HFF-Myc (cell line): ENCODE results near the gene CEP63.
A peak's percentile ranks its signal among the peaks of the same experiment; 100 is the strongest.

Source experiments
- DNase-seq: peaks from one replicate; pipeline ENCODE4 v3.0.0-alpha.2; 2011; ENCODE audit warnings: low read depth; ENCODE audit errors: extremely low read depth
- H3K4me3 ChIP-seq: replicated peaks from 2 replicates; pipeline ENCODE4 v1.5.1; 2011; ENCODE audit warnings: low read depth, mild to moderate bottlenecking, control low read depth, low read length
- CTCF ChIP-seq: IDR thresholded peaks from 2 replicates; pipeline ENCODE4 v1.5.1; 2012; ENCODE audit warnings: mild to moderate bottlenecking, low read depth, low read length, control low read depth; ENCODE audit errors: missing control alignments

The CEP63 gene

GRCh38 chr3:134474956-134475355 lies 10.9 kb upstream of the CEP63 start:
- no peak for TF ChIP-seq CTCF
- no peak overlapping the region for H3K4me3 ChIP-seq
- DNase-seq = no peak

- DNase-seq = no peak
- no peak for TF ChIP-seq CTCF
- H3K4me3 ChIP-seq = no peak overlapping the region
These were observed 9.6 kb upstream of the CEP63 start for GRCh38 chr3:134476306-134476705.

- no peak for TF ChIP-seq CTCF
- DNase-seq = no peak
- H3K4me3 ChIP-seq = no peak overlapping the region
These were observed 8.9 kb upstream of the CEP63 start for GRCh38 chr3:134477002-134477401.

GRCh38 chr3:134477938-134478337 lies 7.9 kb upstream of the CEP63 start:
- no peak for DNase-seq
- TF ChIP-seq CTCF = no peak
- H3K4me3 ChIP-seq = no peak overlapping the region

- TF ChIP-seq CTCF = no peak
- no peak overlapping the region for H3K4me3 ChIP-seq
- DNase-seq = no peak
These were observed 5.3 kb upstream of the CEP63 start for GRCh38 chr3:134480546-134480945.

GRCh38 chr3:134481166-134481565 lies 4.7 kb upstream of the CEP63 start:
- no peak for TF ChIP-seq CTCF
- no peak for DNase-seq
- H3K4me3 ChIP-seq = no peak overlapping the region

- TF ChIP-seq CTCF = no peak
- no peak for DNase-seq
- 0 out of 2 replicates have a peak overlapping the region, but pooled peaks have one; percentile 90 for H3K4me3 ChIP-seq
These were observed 3.2 kb upstream of the CEP63 start for GRCh38 chr3:134482622-134483021.
